Hepatocyte (in vitro differentiated cells): ENCODE measurements around the gene C11orf68.

Experiments
- EZH2phosphoT487 ChIP-seq: fragments of 200-600 bp; sonication (generic); IDR thresholded peaks from one replicate; pipeline ENCODE4 v1.6.1; 2018; ENCODE audit warnings: antibody characterized with exemption, mild to moderate bottlenecking, low read depth, moderate library complexity; ENCODE audit not compliant: unreplicated experiment, severe bottlenecking
- TF ChIP-seq, protein P1 (sequence below): fragments of 200-600 bp; sonication (generic); IDR thresholded peaks from 2 replicates; pipeline ENCODE4 v1.5.1; 2016; ENCODE audit warnings: antibody characterized with exemption, mild to moderate bottlenecking; ENCODE audit not compliant: poor library complexity

DNA sequence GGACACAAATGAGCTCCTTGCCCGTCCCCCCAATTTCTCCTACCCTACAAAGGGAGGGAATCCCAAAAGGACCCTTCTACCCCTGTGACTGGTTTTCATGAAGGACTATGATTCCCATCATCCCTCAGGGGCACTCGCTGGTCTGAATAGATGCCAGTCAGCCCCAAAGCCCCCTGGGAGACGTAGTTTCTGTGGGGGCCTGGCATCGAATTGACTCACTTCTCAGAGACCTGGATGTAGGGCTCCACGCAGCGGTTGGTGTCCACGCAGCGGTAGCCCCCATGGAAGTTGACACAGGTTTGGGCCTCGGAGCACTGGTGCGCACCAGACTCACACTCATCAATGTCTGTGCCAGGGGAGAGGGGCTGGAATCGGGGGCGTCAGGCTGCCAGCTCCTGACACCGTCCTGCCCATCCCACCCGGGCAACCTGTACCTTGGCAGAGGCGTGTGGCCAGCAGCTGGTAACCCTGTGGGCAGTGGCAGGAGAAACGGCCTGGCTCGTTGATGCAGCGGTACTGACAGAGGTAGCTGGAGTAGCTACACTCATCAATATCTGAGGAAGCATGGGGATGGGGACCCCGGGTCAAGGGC is 50.7 kb downstream of the C11orf68 start:
- TF ChIP-seq, protein P1, sequence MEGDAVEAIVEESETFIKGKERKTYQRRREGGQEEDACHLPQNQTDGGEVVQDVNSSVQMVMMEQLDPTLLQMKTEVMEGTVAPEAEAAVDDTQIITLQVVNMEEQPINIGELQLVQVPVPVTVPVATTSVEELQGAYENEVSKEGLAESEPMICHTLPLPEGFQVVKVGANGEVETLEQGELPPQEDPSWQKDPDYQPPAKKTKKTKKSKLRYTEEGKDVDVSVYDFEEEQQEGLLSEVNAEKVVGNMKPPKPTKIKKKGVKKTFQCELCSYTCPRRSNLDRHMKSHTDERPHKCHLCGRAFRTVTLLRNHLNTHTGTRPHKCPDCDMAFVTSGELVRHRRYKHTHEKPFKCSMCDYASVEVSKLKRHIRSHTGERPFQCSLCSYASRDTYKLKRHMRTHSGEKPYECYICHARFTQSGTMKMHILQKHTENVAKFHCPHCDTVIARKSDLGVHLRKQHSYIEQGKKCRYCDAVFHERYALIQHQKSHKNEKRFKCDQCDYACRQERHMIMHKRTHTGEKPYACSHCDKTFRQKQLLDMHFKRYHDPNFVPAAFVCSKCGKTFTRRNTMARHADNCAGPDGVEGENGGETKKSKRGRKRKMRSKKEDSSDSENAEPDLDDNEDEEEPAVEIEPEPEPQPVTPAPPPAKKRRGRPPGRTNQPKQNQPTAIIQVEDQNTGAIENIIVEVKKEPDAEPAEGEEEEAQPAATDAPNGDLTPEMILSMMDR: no peak
- no peak for TF ChIP-seq EZH2phosphoT487
